Caco-2 (cell line): Measurements from ENCODE around the gene GALNS. TPM values are rescaled to one million over a fixed set of nuclear protein-coding genes. Genes with fewer than 3 reads are reported as not detected.
A peak's percentile ranks its signal among the peaks of the same experiment; 100 is the strongest.

Experiments used
- BruUV-seq: library from RNA; stranded (reverse); fragments of 400-500 nt; replicated peaks from 2 replicates; lab custom pipeline; 2021; lab: Mats Ljungman, UMichigan
- CTCF ChIA-PET: fragments of 300-600 bp; sonication (Branson Sonifier 250); formaldehyde crosslinking; loops from one replicate; lab custom pipeline; 2022; ENCODE audit warnings: antibody characterized with exemption; lab: Charles Lee
- POLR2A ChIA-PET: fragments of 300-600 bp; sonication (Branson Sonifier 250); formaldehyde crosslinking; loops from one replicate; lab custom pipeline; 2022; ENCODE audit warnings: antibody characterized with exemption; lab: Charles Lee
- DNase-seq, 2 experiments: peaks; one replicate each; pipeline versions ENCODE4 v3.0.0 to v3.0.0-alpha.2; 2020 to 2022
- H3K27me3 ChIP-seq: replicated peaks from 2 replicates; pipeline ENCODE4 v1.6.0; 2011; ENCODE audit warnings: low read length; ENCODE audit not compliant: control insufficient read depth, insufficient read depth
- H3K36me3 ChIP-seq: 2 replicates; pipeline ENCODE4 v1.5.1; 2011; ENCODE audit warnings: low read length; ENCODE audit not compliant: control insufficient read depth, insufficient read depth
- H3K4me1 ChIP-seq: fragments of 250-450 bp; sonication (Bioruptor Pico); 2 replicates; pipeline ENCODE4 v1.5.1; 2020; ENCODE audit warnings: mild to moderate bottlenecking
- H3K4me3 ChIP-seq: 2 replicates; pipeline ENCODE4 v1.5.1; 2011; ENCODE audit warnings: low read depth, mild to moderate bottlenecking, control low read depth, low read length
- H3K9me3 ChIP-seq: fragments of 250-450 bp; sonication (Bioruptor Pico); 2 replicates; pipeline ENCODE4 v1.5.1; 2020; ENCODE audit warnings: mild to moderate bottlenecking, moderate library complexity
- H3K27ac Mint-ChIP-seq: one replicate; pipeline ENCODE4 v1.8.0; 2022; ENCODE audit warnings: mixed read lengths; ENCODE audit not compliant: unreplicated experiment
- H3K27me3 Mint-ChIP-seq: one replicate; pipeline ENCODE4 v1.8.0; 2022; ENCODE audit warnings: mixed read lengths; ENCODE audit not compliant: insufficient read depth, unreplicated experiment
- H3K36me3 Mint-ChIP-seq: one replicate; pipeline ENCODE4 v1.8.0; 2022; ENCODE audit warnings: mild to moderate bottlenecking, mixed read lengths; ENCODE audit not compliant: insufficient read depth, unreplicated experiment
- H3K4me1 Mint-ChIP-seq: one replicate; pipeline ENCODE4 v1.8.0; 2022; ENCODE audit warnings: low read depth, mixed read lengths; ENCODE audit not compliant: unreplicated experiment
- H3K4me3 Mint-ChIP-seq: one replicate; pipeline ENCODE4 v1.8.0; 2022; ENCODE audit warnings: mild to moderate bottlenecking, moderate library complexity, mixed read lengths; ENCODE audit not compliant: unreplicated experiment
- H3K9me3 Mint-ChIP-seq: one replicate; pipeline ENCODE4 v1.8.0; 2022; ENCODE audit warnings: mixed read lengths; ENCODE audit not compliant: unreplicated experiment
- CTCF ChIP-seq, 2 experiments: fragments of 200-600 bp in 1 of 2; IDR thresholded peaks; 1 replicate in 1 of 2; 2 replicates in 1 of 2; pipeline versions ENCODE4 v1.5.1 to v1.8.0; 2011 to 2022; ENCODE audit warnings: antibody characterized with exemption in 1 of 2, control low read depth in 1 of 2, inconsistent platforms in 1 of 2, low read depth in 1 of 2, low read length in 1 of 2, mild to moderate bottlenecking in 1 of 2, moderate library complexity in 1 of 2; ENCODE audit not compliant: insufficient read depth in 1 of 2, severe bottlenecking in 1 of 2, unreplicated experiment in 1 of 2
- intact Hi-C: fragments of 100-400 bp; cut with micrococcal nuclease; formaldehyde crosslinking; loops from one replicate; pipeline ENCODE4 v1.10.0; 2022; ENCODE audit not compliant: unreplicated experiment
- total RNA-seq: library from RNA; stranded (reverse); gene quantifications from 2 replicates; pipeline ENCODE4 v1.2.3, GENCODE V29; 2022

GALNS gene
- total RNA-seq, 1 experiment from 2014 or later: 57.8 TPM

GRCh38 chr16:88811769-88812512 is 44.8 kb downstream of the GALNS start, which contains the start of gene APRT:
TSS of gene APRT (minus strand) at chr16:88811928. CDS start at chr16:88811899, 29 bp downstream.
- peaks cover 15% of the 10 kb centered on the region for H3K4me1 ChIP-seq
- ChIA-PET POLR2A (interaction anchor here (0.6 to 2.5 kb wide), 5 partner anchors 45 to 429 kb away, joined by 3 to 13 read pairs (median 3); partner anchors contain the start of genes GALNS, TRAPPC2L and ZNF778), CTCF (interaction anchor here (0.6 to 3.1 kb wide), 6 partner anchors 9 to 115 kb away, joined by 3 to 29 read pairs (median 5); partner anchors contain the start of genes GALNS, PIEZO1 and TRAPPC2L)
- intact Hi-C loops: loop anchor here (1.0 kb wide), 2 partner anchors 8 to 45 kb away; partner anchors contain the start of gene TRAPPC2L
- peak within 1 kb of the TSS; percentile 96 for H3K4me3 ChIP-seq
- H3K9me3 ChIP-seq: no peaks in the 10 kb centered on the region
- no peaks in the 10 kb centered on the region for H3K9me3 Mint-ChIP-seq
- H3K27me3 Mint-ChIP-seq: no peaks in the 10 kb centered on the region
- H3K36me3 ChIP-seq: peaks cover 17% of the 10 kb centered on the region
- peak within 1 kb of the TSS; percentile 98 for H3K27ac Mint-ChIP-seq
- peak within 1 kb of the TSS; percentile 97 for H3K4me3 Mint-ChIP-seq
- TF ChIP-seq CTCF (IDR thresholded peaks at IDR 0.05; ENCODE audit: insufficient read depth in 1 of 2, low read depth in 1 of 2, low read length in 1 of 2, severe bottlenecking in 1 of 2, unreplicated experiment in 1 of 2): peak in 1 of 2 experiments; percentile 19
- BruUV-seq: TSS peak; percentile 15
- peak; percentile 97 to 99 for DNase-seq
- H3K36me3 Mint-ChIP-seq: peaks cover 86% of the 10 kb centered on the region
- no peaks in the 10 kb centered on the region for H3K4me1 Mint-ChIP-seq
- no peaks in the 10 kb centered on the region for H3K27me3 ChIP-seq

GRCh38 chr16:88810912-88811768 is 45.6 kb downstream of the GALNS start:
- Mint-ChIP-seq H3K27ac (peak overlapping the region; percentile 98), H3K9me3 (no peaks in the 10 kb centered on the region), H3K27me3 (no peaks in the 10 kb centered on the region), H3K36me3 (peaks cover 86% of the 10 kb centered on the region), H3K4me1 (no peaks in the 10 kb centered on the region), H3K4me3 (peak overlapping the region; percentile 97)
- CTCF ChIA-PET: interaction anchor here (0.6 to 3.1 kb wide), 6 partner anchors 8 to 115 kb away, joined by 3 to 29 read pairs (median 5); partner anchors contain the start of genes GALNS, PIEZO1 and TRAPPC2L
- no TSS peak for BruUV-seq
- Histone ChIP-seq H3K9me3 (no peaks in the 10 kb centered on the region), H3K36me3 (peaks cover 19% of the 10 kb centered on the region), H3K27me3 (no peaks in the 10 kb centered on the region), H3K4me3 (peak overlapping the region; percentile 96), H3K4me1 (peaks cover 15% of the 10 kb centered on the region)
- TF ChIP-seq CTCF (IDR thresholded peaks at IDR 0.05; ENCODE audit: insufficient read depth in 1 of 2, low read depth in 1 of 2, low read length in 1 of 2, severe bottlenecking in 1 of 2, unreplicated experiment in 1 of 2): no peak
- DNase-seq: peak; percentile 86
- intact Hi-C loops: no loop called here
- POLR2A ChIA-PET: interaction anchor here (0.6 to 2.5 kb wide), 5 partner anchors 46 to 430 kb away, joined by 3 to 13 read pairs (median 3); partner anchors contain the start of genes GALNS, TRAPPC2L and ZNF778
